Measurements from ENCODE around the gene FKBP10. TPM values are rescaled to one million over a fixed set of nuclear protein-coding genes. Genes with fewer than 3 reads are reported as not detected.

FKBP10 gene
- total RNA-seq, 1 donor from 2014 or later, result 10.6 TPM

DNA sequence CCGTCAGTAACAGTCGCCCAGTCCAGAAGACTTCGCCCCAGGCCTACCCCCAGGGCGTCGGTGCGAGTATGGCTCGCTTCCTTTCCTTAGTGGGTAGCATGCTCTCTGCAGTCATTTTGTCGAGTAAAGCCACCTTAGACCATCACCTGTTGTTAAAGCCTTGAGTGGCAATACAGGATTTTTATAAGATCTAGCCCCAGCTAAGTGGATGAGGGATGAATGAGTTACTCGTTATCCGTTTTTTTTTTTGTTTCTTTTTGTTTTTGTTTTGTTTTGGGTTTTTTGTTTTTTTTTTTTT lies 52.7 kb downstream of the FKBP10 start:
- no peak for DNase-seq

DNA sequence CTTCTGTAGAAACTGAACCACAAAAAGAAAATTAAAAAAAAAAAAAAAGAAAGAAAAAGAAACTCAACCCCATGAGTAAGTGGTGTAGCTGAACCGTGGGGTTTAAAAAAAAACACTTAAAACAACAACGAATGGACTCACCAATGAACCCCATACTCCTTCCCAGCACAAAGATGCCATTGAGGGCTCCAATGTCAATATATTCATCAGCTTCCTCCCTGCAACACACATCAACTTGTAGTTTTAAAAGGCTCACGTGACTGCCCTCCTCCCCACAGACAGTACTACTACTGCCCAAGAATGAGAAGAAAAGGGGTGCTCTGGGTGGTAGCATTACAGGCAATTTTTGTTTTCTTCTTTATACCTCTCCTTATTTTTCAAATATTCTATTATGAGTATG lies 55.8 kb downstream of the FKBP10 start:
- intact Hi-C loops (cut with DNase I), result no loop called here
- no peak for ATAC-seq (ENCODE audit: poor library complexity)
- no peak for DNase-seq

More for the DNA sequence above, 52.7 kb downstream of the FKBP10 start:
- no peak for ATAC-seq (ENCODE audit: poor library complexity)
- intact Hi-C loops (cut with DNase I), result no loop called here

- DNase-seq (no peak), ATAC-seq (ENCODE audit: poor library complexity) (no peak)
- intact Hi-C loops (cut with DNase I), result no loop called here
Measured at GRCh38 chr17:41869426-41869825, 56.6 kb downstream of the FKBP10 start.

- ATAC-seq (ENCODE audit: poor library complexity), result no peak
- no peak for DNase-seq
- intact Hi-C loops (cut with DNase I), result no loop called here
Measured at GRCh38 chr17:41870097-41870496, 57.3 kb downstream of the FKBP10 start.

GRCh38 chr17:41870627-41871026 lies 57.8 kb downstream of the FKBP10 start:
- ATAC-seq (ENCODE audit: poor library complexity), result no peak
- no peak for DNase-seq
- intact Hi-C loops (cut with DNase I), result no loop called here

DNA sequence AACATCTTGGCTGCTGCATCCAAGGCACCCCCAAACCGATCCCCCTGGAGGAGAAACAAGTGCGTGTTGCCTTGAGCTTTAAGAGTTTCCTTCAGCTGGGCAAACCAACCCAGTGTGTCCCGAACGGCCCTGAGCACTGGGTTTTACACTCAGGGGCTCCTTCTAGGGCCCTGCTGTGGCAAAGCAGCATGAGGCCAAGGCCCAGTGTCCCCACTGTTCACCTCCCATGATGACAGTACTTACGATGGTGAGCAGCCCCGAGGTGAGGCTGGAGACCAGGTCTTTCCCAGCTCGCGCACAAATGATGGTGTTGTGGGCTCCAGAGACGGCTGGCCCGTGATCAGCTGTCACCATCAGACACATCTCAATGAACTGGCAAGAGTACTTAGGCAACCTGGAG lies 59.0 kb downstream of the FKBP10 start:
- intact Hi-C loops (cut with DNase I), result no loop called here

More for the DNA sequence above, 59.0 kb downstream of the FKBP10 start:
- ATAC-seq (ENCODE audit: poor library complexity), result no peak
- DNase-seq, result no peak

Other genes with a start within 250 kb of the FKBP10 start
- not detected for gene KRT9, start 240.9 kb upstream of the FKBP10 start, total RNA-seq
- not detected for gene KRT14, start 226.1 kb upstream of the FKBP10 start, total RNA-seq
- not detected for gene KRT16, start 200.2 kb upstream of the FKBP10 start, total RNA-seq
- gene KRT17, start 188.4 kb upstream of the FKBP10 start, total RNA-seq, result not detected
- gene EIF1, start 124.1 kb upstream of the FKBP10 start, total RNA-seq, result 1,143 TPM
- not detected for gene GAST, start 100.7 kb upstream of the FKBP10 start, total RNA-seq
- gene HAP1, start 78.4 kb upstream of the FKBP10 start, total RNA-seq, result not detected
- 195 TPM for gene JUP, start 26.3 kb upstream of the FKBP10 start, total RNA-seq
- gene P3H4, start 1.1 kb upstream of the FKBP10 start, total RNA-seq, result 6.7 TPM
- 14.7 TPM for gene NT5C3B, start 23.2 kb downstream of the FKBP10 start, total RNA-seq
- not detected for gene KLHL10, start 24.8 kb downstream of the FKBP10 start, total RNA-seq
- gene KLHL11, start 52.4 kb downstream of the FKBP10 start, total RNA-seq, result 3.0 TPM
- gene ACLY, start 105.9 kb downstream of the FKBP10 start, total RNA-seq, result 24.0 TPM
- 0.75 TPM for gene ODAD4, start 117.6 kb downstream of the FKBP10 start, total RNA-seq
- 23.0 TPM for gene CNP, start 153.8 kb downstream of the FKBP10 start, total RNA-seq
- gene DNAJC7, start 204.4 kb downstream of the FKBP10 start, total RNA-seq, result 81.2 TPM
- gene NKIRAS2, start 207.1 kb downstream of the FKBP10 start, total RNA-seq, result 43.8 TPM
- 0.59 TPM for gene C17orf113, start 237.6 kb downstream of the FKBP10 start, total RNA-seq

Data from Right ventricle myocardium superior (tissue), 1 donor.